HG03045 (cell line): ENCODE data around the gene ADGRD1.
"Not testable (repeated sequence)": the region's sequence is repeated elsewhere in the genome, so short reads cannot be mapped to it uniquely, and the experiment has no call there.

Source experiments
- ATAC-seq: cut with Tn5 transposase; IDR thresholded peaks from one replicate; pipeline ENCODE4 v1.9.1; 2021; ENCODE audit warnings: mild to moderate bottlenecking, moderate library complexity; ENCODE audit not compliant: unreplicated experiment

ADGRD1 gene

GRCh38 chr12:130983328-130984017 is 29.8 kb downstream of the ADGRD1 start:
- no peak for ATAC-seq

GRCh38 chr12:130984183-130985058 is 30.7 kb downstream of the ADGRD1 start:
- no peak for ATAC-seq

GRCh38 chr12:130987151-130987931 is 33.6 kb downstream of the ADGRD1 start:
- ATAC-seq: no peak

- no peak for ATAC-seq
Measured at GRCh38 chr12:130988261-130988660, 34.6 kb downstream of the ADGRD1 start.

GRCh38 chr12:130988751-130989150 is 35.0 kb downstream of the ADGRD1 start:
- no peak for ATAC-seq

- no peak for ATAC-seq
Measured at GRCh38 chr12:130989391-130989790, 35.7 kb downstream of the ADGRD1 start.

GRCh38 chr12:130990034-130990433 is 36.3 kb downstream of the ADGRD1 start:
- ATAC-seq: no peak

GRCh38 chr12:130992448-130992847 is 38.7 kb downstream of the ADGRD1 start:
- ATAC-seq: no peak

- no peak for ATAC-seq
Measured at GRCh38 chr12:130992979-130993538, 39.4 kb downstream of the ADGRD1 start.

- ATAC-seq: no peak
Measured at GRCh38 chr12:130993759-130994670, 40.3 kb downstream of the ADGRD1 start.

- no peak for ATAC-seq
Measured at GRCh38 chr12:130994821-130995375, 41.2 kb downstream of the ADGRD1 start.

GRCh38 chr12:130995386-130995969 is 41.8 kb downstream of the ADGRD1 start:
- ATAC-seq: not testable (repeated sequence)

GRCh38 chr12:130998136-130998535 is 44.4 kb downstream of the ADGRD1 start:
- ATAC-seq: no peak

- no peak for ATAC-seq
Measured at GRCh38 chr12:131000000-131000486, 46.3 kb downstream of the ADGRD1 start.

GRCh38 chr12:131001493-131001892 is 47.8 kb downstream of the ADGRD1 start:
- no peak for ATAC-seq

GRCh38 chr12:131002216-131002631 is 48.5 kb downstream of the ADGRD1 start:
- ATAC-seq: no peak

GRCh38 chr12:131003036-131003715 is 49.5 kb downstream of the ADGRD1 start:
- ATAC-seq: no peak

GRCh38 chr12:131003716-131004045 is 50.0 kb downstream of the ADGRD1 start:
- no peak for ATAC-seq

GRCh38 chr12:131004166-131004565 is 50.5 kb downstream of the ADGRD1 start:
- no peak for ATAC-seq
